Small intestine (tissue), 7 donors: Measurements from ENCODE around the gene KIF25. TPM values are rescaled to one million over a fixed set of nuclear protein-coding genes. Genes with fewer than 3 reads are reported as not detected.
"Not testable (repeated sequence)": the region's sequence is repeated elsewhere in the genome, so short reads cannot be mapped to it uniquely, and the experiment has no call there.

ENCODE experiments used
- DNase-seq, 2 donors: peaks; one replicate each; pipeline versions ENCODE4 v3.0.0 to v3.0.0-alpha.2; 2013
- FAIRE-seq: peaks from 2 replicates; lab custom pipeline; 2012; peaks lifted over from hg19 to GRCh38; lab: Jason Lieb, UNC
- H3K27ac ChIP-seq, 3 donors: one replicate each; pipeline ENCODE4 v1.5.1; 2013; ENCODE audit warnings: low read length in 2 of 3, mild to moderate bottlenecking in 2 of 3, control low read depth in 1 of 3, inconsistent platforms in 1 of 3, low read depth in 1 of 3, moderate library complexity in 1 of 3
- H3K27me3 ChIP-seq, 3 donors: one replicate each; pipeline ENCODE4 v1.6.1; 2013; ENCODE audit warnings: low read length in 3 of 3, inconsistent platforms in 1 of 3; ENCODE audit not compliant: control insufficient read depth in 3 of 3, insufficient read depth in 3 of 3
- H3K36me3 ChIP-seq, 3 donors: one replicate each; pipeline ENCODE4 v1.6.1; 2013; ENCODE audit warnings: low read length in 3 of 3, inconsistent platforms in 1 of 3, low read depth in 1 of 3, mild to moderate bottlenecking in 1 of 3, moderate library complexity in 1 of 3; ENCODE audit not compliant: control insufficient read depth in 3 of 3, insufficient read depth in 2 of 3
- H3K4me1 ChIP-seq, 3 donors: one replicate each; pipeline ENCODE4 v1.6.1; 2013; ENCODE audit warnings: low read length in 2 of 3, inconsistent platforms in 1 of 3, low read depth in 1 of 3, mild to moderate bottlenecking in 1 of 3, moderate library complexity in 1 of 3; ENCODE audit not compliant: control insufficient read depth in 3 of 3, insufficient read depth in 2 of 3
- H3K4me3 ChIP-seq, 3 donors: one replicate each; pipeline ENCODE4 v1.5.1; 2013; ENCODE audit warnings: low read length in 3 of 3, control low read depth in 1 of 3, inconsistent platforms in 1 of 3, low read depth in 1 of 3, mild to moderate bottlenecking in 1 of 3, moderate library complexity in 1 of 3
- H3K9me3 ChIP-seq, 2 donors: one replicate each; pipeline ENCODE4 v1.6.1; 2013; ENCODE audit warnings: low read depth in 1 of 2, low read length in 1 of 2; ENCODE audit not compliant: control insufficient read depth in 2 of 2, insufficient read depth in 1 of 2
- WGBS, 3 donors: extraction: QIAGEN DNeasy Blood & Tissue Kit; methylation state at CpG; one replicate each; pipeline ENCODE4 v1.1.7; 2013; 5-methylcytosine and 5-hydroxymethylcytosine counted together
- polyA plus RNA-seq, 4 donors: library from polyadenylated mRNA; stranded (reverse) in 3 of 4; unstranded in 1 of 4; fragments of 200-250 nt in 3 of 4; fragments of 120-200 nt in 1 of 4; gene quantifications; one replicate each; pipeline versions ENCODE4 v1.2.1 to v1.2.3, GENCODE V29; 2013
- donor health status: healthy with polysubstance abuse.
- donor health status: control.
- donor health status: control.
- donor health status: Bipolar disorder and iron deficiency.
- donor health status: healthy.

The KIF25 gene
- polyA plus RNA-seq, 4 donors = 0.16 to 0.66 TPM; not detected in 2

DNA sequence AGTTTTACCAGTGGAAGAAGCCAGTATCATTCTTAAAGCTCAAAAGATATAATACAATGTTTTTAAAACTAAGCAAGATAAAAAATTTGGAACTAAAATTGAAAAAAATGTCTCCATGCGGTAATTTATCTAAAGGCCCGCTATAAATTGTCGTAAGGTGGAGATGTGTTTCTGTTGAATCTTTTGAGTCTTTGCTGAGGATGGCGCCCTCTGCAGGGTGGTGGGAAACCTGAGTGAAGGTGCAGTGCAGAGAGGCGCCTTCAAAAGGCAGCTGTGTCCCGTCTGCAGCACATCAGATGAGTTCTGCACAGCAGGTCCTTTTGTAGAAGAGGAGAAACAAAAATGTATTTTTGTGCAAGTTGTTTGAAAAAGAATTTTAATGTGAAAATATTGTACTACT lies 29.4 kb upstream of the KIF25 start:
- DNase-seq (peak; percentile 37 to 38), FAIRE-seq (no peak)
- WGBS, 3 donors = 77 to 88% (median 88%) methylated on average over 6 of the region's 6 CpGs
- H3K9me3 ChIP-seq = no peaks in the 10 kb centered on the region
- peaks cover 0 to 14% (median 0%) of the 10 kb centered on the region in 3 donors for H3K4me1 ChIP-seq
- H3K27ac ChIP-seq = no peak overlapping the region
- H3K27me3 ChIP-seq = no peaks in the 10 kb centered on the region
- H3K36me3 ChIP-seq = peaks cover 7 to 38% (median 9%) of the 10 kb centered on the region in 3 donors
- H3K4me3 ChIP-seq = no peak overlapping the region

DNA sequence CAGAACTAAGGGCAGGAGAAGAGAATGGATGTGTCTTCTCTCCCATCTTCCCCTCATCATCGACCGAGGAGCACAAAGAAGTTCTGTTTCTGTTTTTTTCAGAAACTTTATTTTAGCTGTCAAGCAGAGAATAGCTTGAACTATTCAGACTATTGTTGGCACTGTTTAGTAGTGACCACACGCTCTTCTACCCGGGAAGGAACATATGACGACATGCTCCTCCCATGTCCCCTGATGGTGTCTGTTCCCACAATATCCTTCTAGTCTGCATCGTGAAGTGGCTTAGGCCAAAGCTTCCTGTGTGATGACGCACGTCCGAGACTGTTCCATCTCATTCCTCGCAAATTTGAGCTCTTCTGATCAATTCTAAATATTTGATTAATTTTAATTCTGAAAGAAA lies 27.2 kb upstream of the KIF25 start:
- Histone ChIP-seq H3K4me3 (no peak overlapping the region), H3K9me3 (no peaks in the 10 kb centered on the region), H3K27me3 (no peaks in the 10 kb centered on the region), H3K4me1 (peaks cover 0 to 9% (median 0%) of the 10 kb centered on the region in 3 donors), H3K27ac (no peak overlapping the region), H3K36me3 (peaks cover 7 to 38% (median 7%) of the 10 kb centered on the region in 3 donors)
- no peak for FAIRE-seq
- no peak for DNase-seq
- 85 to 94% (median 87%) methylated on average over 10 of the region's 10 CpGs for WGBS, 3 donors

DNA sequence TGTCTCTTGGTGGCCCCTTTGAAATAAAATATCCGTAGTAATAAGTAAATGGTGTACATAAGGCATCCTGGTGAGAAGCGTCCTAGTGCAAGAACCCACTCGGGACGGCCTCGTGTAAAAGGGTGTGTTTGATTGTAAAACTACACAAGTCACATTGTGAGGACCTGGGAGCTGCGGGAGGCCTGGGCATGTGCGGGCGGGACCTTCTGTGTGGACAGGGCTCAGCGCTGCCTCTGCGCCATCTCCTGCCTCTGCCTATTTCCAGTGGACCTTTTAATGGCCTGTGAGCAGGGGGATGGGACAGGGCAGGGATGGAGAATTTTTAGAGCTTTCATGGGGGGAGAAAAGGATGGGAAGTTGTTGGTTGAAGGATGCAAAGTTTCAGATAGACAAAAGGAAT lies 25.3 kb upstream of the KIF25 start:
- WGBS, 3 donors = 90 to 97% (median 92%) methylated on average over 10 of the region's 10 CpGs

DNA sequence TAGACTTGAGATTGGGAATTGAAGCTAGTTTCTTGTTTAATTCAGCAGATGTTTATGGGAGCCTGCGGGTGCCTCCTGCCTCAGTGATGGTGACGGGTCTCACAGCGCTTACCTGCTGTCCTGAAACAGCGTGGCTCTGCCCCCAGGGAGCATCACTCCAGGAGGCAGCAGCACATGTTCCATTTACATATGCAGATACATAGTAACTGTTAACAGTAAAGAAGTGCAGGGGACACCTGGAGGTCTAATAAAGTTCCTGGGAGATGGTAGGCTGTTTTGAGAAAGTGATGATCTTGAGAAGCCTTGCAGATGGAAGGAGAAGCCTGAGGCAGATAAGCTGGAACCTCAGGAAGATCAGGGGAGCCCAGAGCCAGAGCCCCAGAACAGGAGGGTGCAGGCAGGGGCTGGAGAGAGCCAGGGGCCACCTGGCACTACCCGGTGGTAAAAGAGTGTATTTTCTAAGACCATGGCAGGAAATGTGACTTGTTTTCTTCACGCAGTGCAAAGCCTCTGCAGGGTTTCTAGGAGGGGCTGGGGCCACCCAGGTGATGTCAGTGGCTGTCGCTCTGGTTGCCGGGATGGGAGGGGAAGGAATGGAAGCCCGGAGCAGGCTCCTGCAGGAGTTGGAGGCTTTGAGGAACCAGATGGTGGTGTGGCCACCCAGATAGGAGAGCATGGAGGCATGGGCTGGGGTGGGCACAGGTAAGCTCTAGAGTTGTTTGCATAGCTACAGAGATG lies 24.2 kb upstream of the KIF25 start:
- FAIRE-seq (no peak), DNase-seq (no peak)
- H3K4me1 ChIP-seq = no peaks in the 10 kb centered on the region
- whole genome bisulfite sequencing, 3 donors = 84 to 86% (median 85%) methylated on average over 9 of the region's 9 CpGs
- no peaks in the 10 kb centered on the region for H3K9me3 ChIP-seq
- peaks cover 0 to 24% (median 0%) of the 10 kb centered on the region in 3 donors for H3K36me3 ChIP-seq
- no peak overlapping the region for H3K4me3 ChIP-seq
- H3K27ac ChIP-seq = no peak overlapping the region
- H3K27me3 ChIP-seq = no peaks in the 10 kb centered on the region

More for the DNA sequence above, 25.3 kb upstream of the KIF25 start:
- Histone ChIP-seq H3K9me3 (no peaks in the 10 kb centered on the region), H3K27ac (no peak overlapping the region), H3K4me1 (no peaks in the 10 kb centered on the region), H3K4me3 (no peak overlapping the region), H3K36me3 (peaks cover 0 to 31% (median 2%) of the 10 kb centered on the region in 3 donors), H3K27me3 (no peaks in the 10 kb centered on the region)
- FAIRE-seq (no peak), DNase-seq (no peak)

DNA sequence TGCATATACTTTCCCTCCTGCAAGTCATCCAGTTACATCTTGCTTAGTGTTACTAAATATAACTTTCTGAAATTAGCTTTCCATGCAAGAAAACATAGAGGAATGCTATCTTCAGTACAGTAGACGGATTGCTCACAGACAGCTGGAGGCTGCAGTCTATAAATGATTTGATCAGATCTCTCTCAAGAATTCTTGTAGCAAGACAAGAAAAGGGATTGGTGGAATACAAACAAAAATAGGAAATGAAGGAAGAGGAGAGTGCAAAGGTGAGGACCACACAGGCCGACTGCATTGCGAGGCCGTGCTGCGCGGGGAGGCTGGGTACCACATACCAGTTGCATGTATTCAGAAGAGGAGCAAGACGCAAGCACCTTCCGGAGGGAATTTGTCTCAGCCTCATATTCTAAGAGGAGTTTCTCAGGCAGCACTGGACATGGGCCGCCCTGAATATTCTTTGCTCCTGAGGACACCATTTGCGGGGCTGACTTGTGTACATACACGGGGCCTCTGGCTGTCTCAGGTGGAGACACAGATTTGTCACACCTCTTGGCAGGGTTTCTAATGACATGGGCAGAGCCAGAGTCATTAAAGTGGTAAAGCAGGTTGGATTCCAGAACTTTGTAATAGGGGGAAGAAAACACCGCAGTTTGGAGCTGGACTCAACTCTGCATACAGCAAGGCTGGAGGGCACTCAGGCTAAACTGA lies 22.7 kb upstream of the KIF25 start:
- WGBS, 3 donors = 30 to 59% (median 40%) methylated on average over 12 of the region's 12 CpGs
- Histone ChIP-seq H3K36me3 (peaks cover 0 to 18% (median 0%) of the 10 kb centered on the region in 3 donors), H3K4me1 (no peaks in the 10 kb centered on the region), H3K27me3 (no peaks in the 10 kb centered on the region), H3K27ac (no peak overlapping the region), H3K9me3 (no peaks in the 10 kb centered on the region), H3K4me3 (no peak overlapping the region)
- DNase-seq (peak in 1 of 2 donors; percentile 32), FAIRE-seq (no peak)

DNA sequence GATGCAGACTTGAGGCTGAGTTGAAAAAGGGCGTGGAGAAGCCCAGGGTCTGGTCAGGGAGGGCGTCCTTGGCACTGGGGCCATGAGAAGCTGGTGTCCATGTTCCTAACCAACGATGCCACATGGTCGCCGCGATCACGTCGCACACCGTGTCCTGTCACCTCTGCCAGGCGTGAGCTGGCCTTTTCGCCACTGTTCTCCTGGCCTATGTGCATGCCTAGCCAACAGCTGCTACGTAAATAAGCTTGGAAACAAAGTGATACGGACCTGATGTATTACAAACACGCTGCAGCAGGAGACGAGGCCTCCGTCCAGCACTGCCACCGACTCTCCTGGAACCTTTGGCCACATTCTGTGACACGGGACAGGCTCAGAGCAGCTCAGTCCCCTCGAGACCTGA lies 22.0 kb upstream of the KIF25 start:
- WGBS, 3 donors = 67 to 90% (median 78%) methylated on average over 19 of the region's 19 CpGs
- DNase-seq (no peak), FAIRE-seq (no peak)
- H3K27ac ChIP-seq = no peak overlapping the region
- H3K4me3 ChIP-seq = no peak overlapping the region
- H3K9me3 ChIP-seq = no peaks in the 10 kb centered on the region
- H3K36me3 ChIP-seq = peaks cover 0 to 14% (median 0%) of the 10 kb centered on the region in 3 donors
- H3K4me1 ChIP-seq = no peaks in the 10 kb centered on the region
- no peaks in the 10 kb centered on the region for H3K27me3 ChIP-seq

DNA sequence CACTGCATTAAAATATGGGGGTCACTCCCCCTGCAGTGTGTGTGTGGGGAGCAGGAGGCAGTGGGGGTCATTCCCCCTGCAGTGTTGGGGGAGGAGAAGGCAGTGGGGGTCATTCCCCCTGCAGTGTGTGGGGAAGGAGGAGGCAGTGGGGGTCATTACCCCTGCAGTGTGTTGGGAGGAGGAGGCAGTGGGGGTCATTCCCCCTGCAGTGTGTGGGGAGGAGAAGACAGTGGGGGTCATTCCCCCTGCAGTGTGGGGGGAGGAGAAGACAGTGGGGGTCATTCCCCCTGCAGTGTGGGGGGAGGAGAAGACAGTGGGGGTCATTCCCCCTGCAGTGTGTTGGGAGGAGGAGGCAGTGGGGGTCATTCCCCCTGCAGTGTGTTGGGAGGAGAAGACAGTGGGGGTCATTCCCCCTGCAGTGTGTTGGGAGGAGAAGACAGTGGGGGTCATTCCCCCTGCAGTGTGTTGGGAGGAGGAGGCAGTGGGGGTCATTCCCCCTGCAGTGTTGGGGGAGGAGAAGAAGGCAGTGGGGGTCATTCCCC lies 21.3 kb upstream of the KIF25 start:
- H3K27ac ChIP-seq, H3K27me3 ChIP-seq, FAIRE-seq: not testable (repeated sequence)

DNA sequence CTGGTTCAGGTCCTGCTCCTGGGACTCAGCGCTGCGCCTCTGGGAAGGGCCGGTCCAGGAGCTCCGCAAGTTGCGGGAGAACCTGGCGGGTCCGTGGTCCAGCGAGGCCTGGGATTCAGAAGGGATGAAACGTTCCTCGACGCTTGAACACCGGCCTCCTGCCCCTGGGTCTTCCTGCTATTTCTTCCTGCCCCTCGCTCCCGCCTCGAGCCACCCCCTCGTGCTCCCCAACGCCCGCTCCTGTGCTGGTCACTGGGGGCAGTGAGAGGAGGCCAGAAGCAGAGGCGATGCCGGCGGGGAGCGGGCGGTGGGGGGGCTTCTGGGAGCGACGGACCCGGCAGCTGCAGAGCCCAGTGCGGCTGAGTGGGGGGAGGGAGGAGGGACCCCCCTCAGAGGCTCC lies 20.8 kb upstream of the KIF25 start:
- no peak overlapping the region for H3K27ac ChIP-seq
- no peaks in the 10 kb centered on the region for H3K4me1 ChIP-seq
- H3K9me3 ChIP-seq = no peaks in the 10 kb centered on the region
- H3K36me3 ChIP-seq = peaks cover 0 to 14% (median 0%) of the 10 kb centered on the region in 3 donors
- FAIRE-seq (no peak), DNase-seq (no peak)
- H3K27me3 ChIP-seq = no peaks in the 10 kb centered on the region
- no peak overlapping the region for H3K4me3 ChIP-seq
- WGBS, 3 donors = 93 to 96% (median 95%) methylated on average over 19 to 27 of the region's 27 CpGs

More for the DNA sequence above, 21.3 kb upstream of the KIF25 start:
- not testable (repeated sequence) for H3K4me1 ChIP-seq, DNase-seq, H3K9me3 ChIP-seq, H3K4me3 ChIP-seq
- H3K36me3 ChIP-seq = peaks cover 0 to 14% (median 0%) of the 10 kb centered on the region in 3 donors
